Measurements from ENCODE around the gene NKX2-2. TPM values are rescaled to one million over a fixed set of nuclear protein-coding genes. Genes with fewer than 3 reads are reported as not detected.

The NKX2-2 gene
- total RNA-seq, 2 experiments from 2014 or later: not detected

Other genes with a start within 250 kb of the NKX2-2 start
- 10 to 100 TPM; 85.0 to 85.5 TPM for gene XRN2, start 210.7 kb downstream of the NKX2-2 start, total RNA-seq
- gene NKX2-4, start 116.5 kb downstream of the NKX2-2 start, total RNA-seq: not detected
- gene PAX1, start 191.6 kb upstream of the NKX2-2 start, total RNA-seq: not detected